GM04504 (cell line): ENCODE measurements around the gene CASP5.

Source experiments
- DNase-seq: peaks from one replicate; pipeline ENCODE4 v3.0.0-alpha.2; 2012; ENCODE audit warnings: low read depth

Gene CASP5

GRCh38 chr11:104967534-104968354 is 55.2 kb downstream of the CASP5 start:
- DNase-seq = no peak

- DNase-seq = no peak
These were observed 57.2 kb downstream of the CASP5 start for GRCh38 chr11:104965735-104966134.

- DNase-seq = no peak
These were observed 58.7 kb downstream of the CASP5 start for GRCh38 chr11:104964247-104964646.

- no peak for DNase-seq
These were observed 60.1 kb downstream of the CASP5 start for GRCh38 chr11:104962852-104963251.

GRCh38 chr11:104957280-104957679 is 65.7 kb downstream of the CASP5 start:
- DNase-seq = no peak

- no peak for DNase-seq
These were observed 66.4 kb downstream of the CASP5 start for GRCh38 chr11:104956528-104956927.

GRCh38 chr11:104946907-104947306 is 76.1 kb downstream of the CASP5 start:
- peak; percentile 27 for DNase-seq
